ENCODE measurements around the gene SHLD3.
A peak's percentile ranks its signal among the peaks of the same experiment; 100 is the strongest.
"Not testable (repeated sequence)": the region's sequence is repeated elsewhere in the genome, so short reads cannot be mapped to it uniquely, and the experiment has no call there.

The SHLD3 gene

DNA sequence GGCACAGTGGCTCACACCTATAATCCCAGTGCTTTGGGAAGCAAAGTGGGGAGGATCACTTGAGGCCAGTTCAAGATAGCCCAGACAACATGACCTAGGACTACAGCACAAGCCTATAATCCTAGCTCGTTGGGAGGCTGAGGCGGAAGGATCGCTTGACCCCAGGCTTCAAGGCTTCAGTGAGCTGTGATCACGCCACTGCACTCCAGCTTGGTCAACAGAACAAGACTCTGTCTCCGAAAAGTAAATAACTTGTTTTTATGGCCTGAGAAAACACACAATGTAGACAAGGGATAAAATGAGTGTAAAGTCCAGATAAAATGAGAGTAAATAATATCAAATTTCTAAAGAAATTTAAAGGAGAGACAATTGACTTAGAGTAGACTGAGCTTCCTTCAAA is 26.3 kb downstream of the SHLD3 start:
- H3K27ac Mint-ChIP-seq, result no peak overlapping the region
- H3K4me1 Mint-ChIP-seq (ENCODE audit: low read depth), result no peaks in the 10 kb centered on the region
- no peaks in the 10 kb centered on the region for H3K27me3 Mint-ChIP-seq
- peaks cover 6% of the 10 kb centered on the region for H3K36me3 Mint-ChIP-seq
- no peaks in the 10 kb centered on the region for H3K9me3 Mint-ChIP-seq (ENCODE audit: low read depth)
- no peak overlapping the region for H3K4me3 Mint-ChIP-seq

- Mint-ChIP-seq H3K4me3 (no peak overlapping the region), H3K27ac (no peak overlapping the region), H3K9me3 (ENCODE audit: low read depth) (no peaks in the 10 kb centered on the region), H3K4me1 (ENCODE audit: low read depth) (no peaks in the 10 kb centered on the region), H3K36me3 (peaks cover 6% of the 10 kb centered on the region), H3K27me3 (no peaks in the 10 kb centered on the region)
Observed at GRCh38 chr5:65654713-65655112, 29.9 kb downstream of the SHLD3 start.

DNA sequence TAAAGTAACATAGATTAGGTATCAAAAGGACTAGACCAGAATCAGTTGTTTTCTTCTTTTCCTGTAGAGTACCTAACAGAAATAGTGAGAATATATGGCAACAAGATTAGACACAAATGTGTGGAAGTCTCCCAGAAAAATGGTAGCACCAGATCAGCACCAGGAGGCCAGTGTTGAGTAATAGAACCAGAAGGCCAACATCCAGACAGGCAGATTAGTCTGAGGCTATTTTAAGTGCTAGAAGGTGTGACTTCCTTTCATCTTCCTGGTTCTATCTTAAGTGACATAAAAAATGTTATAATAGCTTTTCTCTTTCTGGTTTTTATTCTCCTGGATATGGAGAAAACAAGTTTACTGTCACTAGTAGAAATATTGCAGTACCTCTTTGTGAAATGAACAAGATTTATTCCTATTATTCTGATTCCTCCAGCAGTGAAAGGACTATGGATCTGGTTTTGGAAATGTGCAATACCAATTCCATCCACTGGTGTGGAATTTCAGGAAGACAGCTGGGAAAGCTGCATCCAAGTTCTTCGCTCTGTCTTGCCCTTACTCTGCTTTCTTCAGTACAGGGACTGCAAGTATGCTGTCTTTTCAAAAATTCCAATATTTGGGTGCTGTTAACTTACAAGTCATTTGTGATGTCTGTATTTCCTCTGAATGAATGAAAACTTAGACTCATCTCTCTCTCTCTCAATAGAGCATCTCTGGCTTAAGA is 39.1 kb downstream of the SHLD3 start:
- H3K4me1 Mint-ChIP-seq (ENCODE audit: low read depth), result peaks cover 2% of the 10 kb centered on the region

GRCh38 chr5:65668696-65669095 is 43.9 kb downstream of the SHLD3 start:
- H3K36me3 Mint-ChIP-seq, result no peaks in the 10 kb centered on the region
- no peak overlapping the region for H3K4me3 Mint-ChIP-seq
- no peak overlapping the region for H3K27ac Mint-ChIP-seq
- H3K9me3 Mint-ChIP-seq (ENCODE audit: low read depth), result no peaks in the 10 kb centered on the region
- H3K27me3 Mint-ChIP-seq, result no peaks in the 10 kb centered on the region
- no peaks in the 10 kb centered on the region for H3K4me1 Mint-ChIP-seq (ENCODE audit: low read depth)

More for the DNA sequence above, 39.1 kb downstream of the SHLD3 start:
- Mint-ChIP-seq H3K27me3 (no peaks in the 10 kb centered on the region), H3K36me3 (peaks cover 2% of the 10 kb centered on the region), H3K9me3 (ENCODE audit: low read depth) (no peaks in the 10 kb centered on the region), H3K27ac (peak overlapping the region; percentile 76), H3K4me3 (no peak overlapping the region)

DNA sequence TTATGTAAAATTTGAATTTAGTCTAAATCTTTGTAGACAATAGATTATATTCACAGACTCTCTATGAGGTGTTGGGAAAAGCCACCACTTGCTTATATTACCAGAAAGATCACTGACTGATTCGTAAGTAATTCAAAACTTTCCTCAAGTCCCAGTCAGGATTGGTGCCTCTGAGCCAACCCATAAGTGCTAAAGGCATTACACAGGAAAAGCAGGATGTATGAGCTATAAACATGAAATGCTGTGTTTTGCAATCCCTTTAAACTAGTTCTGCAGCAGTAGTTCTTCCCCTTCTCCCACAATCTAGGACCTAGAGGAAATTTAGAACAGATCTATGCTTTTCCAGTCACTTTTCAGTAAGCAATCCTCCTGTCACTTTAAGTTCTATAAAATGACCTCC is 48.0 kb downstream of the SHLD3 start:
- Mint-ChIP-seq H3K4me3 (no peak overlapping the region), H3K27me3 (no peaks in the 10 kb centered on the region), H3K9me3 (ENCODE audit: low read depth) (no peaks in the 10 kb centered on the region), H3K4me1 (ENCODE audit: low read depth) (peaks cover 33% of the 10 kb centered on the region), H3K27ac (peak overlapping the region; percentile 50), H3K36me3 (peaks cover 7% of the 10 kb centered on the region)

GRCh38 chr5:65674749-65675148 is 49.9 kb downstream of the SHLD3 start:
- no peaks in the 10 kb centered on the region for H3K27me3 Mint-ChIP-seq
- H3K27ac Mint-ChIP-seq, result peak overlapping the region; percentile 86
- peaks cover 14% of the 10 kb centered on the region for H3K36me3 Mint-ChIP-seq
- no peaks in the 10 kb centered on the region for H3K9me3 Mint-ChIP-seq (ENCODE audit: low read depth)
- peaks cover 46% of the 10 kb centered on the region for H3K4me1 Mint-ChIP-seq (ENCODE audit: low read depth)
- H3K4me3 Mint-ChIP-seq, result no peak overlapping the region

- Mint-ChIP-seq H3K4me3 (peak overlapping the region; percentile 12), H3K4me1 (ENCODE audit: low read depth) (peaks cover 53% of the 10 kb centered on the region), H3K27ac (peak overlapping the region; percentile 86), H3K36me3 (peaks cover 25% of the 10 kb centered on the region)
- not testable (repeated sequence) for H3K27me3 Mint-ChIP-seq; H3K9me3 Mint-ChIP-seq (ENCODE audit: low read depth)
Observed at GRCh38 chr5:65676056-65676455, 51.2 kb downstream of the SHLD3 start.

Data from activated naive CD8-positive, alpha-beta T cell (primary cell).